Right atrium auricular region (tissue), 2 donors: Measurements from ENCODE around the gene TNS1. TPM values are rescaled to one million over a fixed set of nuclear protein-coding genes. Genes with fewer than 3 reads are reported as not detected.
A peak's percentile ranks its signal among the peaks of the same experiment; 100 is the strongest.

Source experiments
- DNase-seq: peaks from one replicate; pipeline ENCODE4 v3.0.0-alpha.2; 2019; ENCODE audit warnings: low spot score
- H3K27ac ChIP-seq, 2 donors: fragments of 200-600 bp; sonication (generic); 1 replicate in 1 of 2; 2 replicates in 1 of 2; pipeline ENCODE4 v1.5.1; 2016 to 2019
- H3K27me3 ChIP-seq, 2 donors: fragments of 200-600 bp; sonication (generic); one replicate each; pipeline versions ENCODE4 v1.5.1 to v1.6.0; 2017 to 2019
- H3K36me3 ChIP-seq: fragments of 200-600 bp; sonication (generic); one replicate; pipeline ENCODE4 v1.5.1; 2016
- H3K4me1 ChIP-seq, 2 donors: fragments of 200-600 bp; sonication (generic); one replicate each; pipeline versions ENCODE4 v1.5.1 to v1.6.0; 2017 to 2019
- H3K4me3 ChIP-seq, 2 donors: fragments of 200-600 bp; sonication (generic); 1 replicate in 1 of 2; 2 replicates in 1 of 2; pipeline ENCODE4 v1.5.1; 2017 to 2019; ENCODE audit warnings: mild to moderate bottlenecking in 1 of 2, moderate library complexity in 1 of 2
- H3K9me3 ChIP-seq, 2 donors: fragments of 200-600 bp; sonication (generic); one replicate each; pipeline ENCODE4 v1.5.1; 2019
- CTCF ChIP-seq, 2 donors: fragments of 200-600 bp; sonication (generic); IDR thresholded peaks; one replicate each; pipeline ENCODE4 v1.5.1; 2019; ENCODE audit warnings: antibody characterized with exemption in 2 of 2
- total RNA-seq, 2 donors: library from RNA; depleted of rRNA; stranded (reverse); fragments of >200 nt; gene quantifications; one replicate each; pipeline ENCODE4 v1.1.0, GENCODE V29; 2016

The TNS1 gene
- total RNA-seq, 2 donors from 2014 or later: 393 to 720 TPM

- no peak for DNase-seq
- peak overlapping the region; percentile 96 to 99 for H3K27ac ChIP-seq
- H3K4me1 ChIP-seq: peaks cover 0 to 93% of the 10 kb centered on the region in 2 donors
- H3K9me3 ChIP-seq: no peaks in the 10 kb centered on the region
- peak overlapping the region; percentile 82 to 84 for H3K4me3 ChIP-seq
- no peaks in the 10 kb centered on the region for H3K27me3 ChIP-seq
- TF ChIP-seq CTCF (IDR thresholded peaks at IDR 0.05): no peak
- H3K36me3 ChIP-seq: peaks cover 9% of the 10 kb centered on the region
Observed at GRCh38 chr2:217941886-217942728, 60.7 kb downstream of the TNS1 start.

- Histone ChIP-seq H3K9me3 (no peaks in the 10 kb centered on the region), H3K4me1 (peaks cover 0 to 94% of the 10 kb centered on the region in 2 donors), H3K4me3 (peak overlapping the region; percentile 82 to 84), H3K27ac (peak overlapping the region; percentile 96 to 99), H3K36me3 (peaks cover 9% of the 10 kb centered on the region), H3K27me3 (no peaks in the 10 kb centered on the region)
- no peak for DNase-seq
- no peak for TF ChIP-seq CTCF (IDR thresholded peaks at IDR 0.05)
Observed at GRCh38 chr2:217941339-217941738, 61.5 kb downstream of the TNS1 start.

GRCh38 chr2:217940261-217941220, 62.3 kb downstream of the TNS1 start:
- H3K9me3 ChIP-seq: no peaks in the 10 kb centered on the region
- DNase-seq: no peak
- H3K36me3 ChIP-seq: peaks cover 9% of the 10 kb centered on the region
- H3K27me3 ChIP-seq: no peaks in the 10 kb centered on the region
- H3K4me1 ChIP-seq: peaks cover 0 to 97% of the 10 kb centered on the region in 2 donors
- peak overlapping the region; percentile 82 to 84 for H3K4me3 ChIP-seq
- H3K27ac ChIP-seq: peak overlapping the region; percentile 96 to 99
- TF ChIP-seq CTCF (IDR thresholded peaks at IDR 0.05): no peak

GRCh38 chr2:217939629-217940245, 63.1 kb downstream of the TNS1 start:
- no peak for TF ChIP-seq CTCF (IDR thresholded peaks at IDR 0.05)
- peaks cover 9% of the 10 kb centered on the region for H3K36me3 ChIP-seq
- peaks cover 0 to 99% of the 10 kb centered on the region in 2 donors for H3K4me1 ChIP-seq
- peak overlapping the region; percentile 96 to 99 for H3K27ac ChIP-seq
- H3K4me3 ChIP-seq: peak overlapping the region; percentile 82 to 84
- no peaks in the 10 kb centered on the region for H3K9me3 ChIP-seq
- no peak for DNase-seq
- no peaks in the 10 kb centered on the region for H3K27me3 ChIP-seq

GRCh38 chr2:217939220-217939619, 63.6 kb downstream of the TNS1 start:
- Histone ChIP-seq H3K27ac (peak overlapping the region; percentile 96 to 99), H3K36me3 (peaks cover 9% of the 10 kb centered on the region), H3K27me3 (no peaks in the 10 kb centered on the region), H3K9me3 (no peaks in the 10 kb centered on the region), H3K4me3 (peak overlapping the region; percentile 82 to 84), H3K4me1 (peaks cover 0 to 99% of the 10 kb centered on the region in 2 donors)
- no peak for TF ChIP-seq CTCF (IDR thresholded peaks at IDR 0.05)
- no peak for DNase-seq
